Vagina (tissue), 2 donors: ENCODE measurements around the gene SGK1. TPM values are rescaled to one million over a fixed set of nuclear protein-coding genes. Genes with fewer than 3 reads are reported as not detected.

Experiments used
- DNase-seq, 2 donors: peaks; one replicate each; pipeline ENCODE4 v3.0.0-alpha.2; 2017; ENCODE audit errors: extremely low spot score in 2 of 2
- H3K27ac ChIP-seq: fragments of 200-600 bp; sonication (generic); one replicate; pipeline ENCODE4 v1.5.1; 2019
- H3K27me3 ChIP-seq: fragments of 200-600 bp; sonication (generic); one replicate; pipeline ENCODE4 v1.5.1; 2019
- H3K36me3 ChIP-seq, 2 donors: fragments of 200-600 bp; sonication (generic); one replicate each; pipeline ENCODE4 v1.5.1; 2017 to 2019
- H3K4me1 ChIP-seq: fragments of 200-600 bp; sonication (generic); one replicate; pipeline ENCODE4 v1.5.1; 2019
- H3K4me3 ChIP-seq, 2 donors: fragments of 200-600 bp; sonication (generic); 1 replicate in 1 of 2; 2 replicates in 1 of 2; pipeline ENCODE4 v1.5.1; 2016 to 2019
- H3K9me3 ChIP-seq: fragments of 200-600 bp; sonication (generic); one replicate; pipeline ENCODE4 v1.5.1; 2019
- POLR2A ChIP-seq, 2 donors: fragments of 450-650 bp; IDR thresholded peaks; one replicate each; pipeline ENCODE4 v1.6.1; 2017; ENCODE audit warnings: antibody characterized with exemption in 2 of 2, mild to moderate bottlenecking in 2 of 2, moderate library complexity in 2 of 2
- POLR2AphosphoS5 ChIP-seq, 2 donors: sonication (generic); formaldehyde crosslinking; IDR thresholded peaks; one replicate each; pipeline ENCODE4 v1.9.0; 2017; ENCODE audit warnings: antibody characterized with exemption in 2 of 2, mild to moderate bottlenecking in 2 of 2, low read depth in 1 of 2; ENCODE audit not compliant: insufficient read depth in 1 of 2
- intact Hi-C: fragments of 100-400 bp; cut with DNase I; formaldehyde crosslinking; loops from one replicate; pipeline ENCODE4 v1.15.1; 2023
- total RNA-seq: library from RNA; depleted of rRNA; stranded (reverse); fragments of >200 nt; gene quantifications from one replicate; pipeline ENCODE4 v1.2.3, GENCODE V29; 2016
- TF ChIP-seq, protein P1 (sequence below), 3 experiments: fragments of 450-650 bp in 2 of 3; fragments of 200-600 bp in 1 of 3; sonication (generic) in 1 of 3; IDR thresholded peaks; one replicate each; pipeline ENCODE4 v1.5.1; 2017 to 2019; ENCODE audit warnings: antibody characterized with exemption in 3 of 3, mild to moderate bottlenecking in 2 of 3, moderate library complexity in 2 of 3

SGK1 gene
- total RNA-seq, 1 donor from 2014 or later = 608 TPM

DNA sequence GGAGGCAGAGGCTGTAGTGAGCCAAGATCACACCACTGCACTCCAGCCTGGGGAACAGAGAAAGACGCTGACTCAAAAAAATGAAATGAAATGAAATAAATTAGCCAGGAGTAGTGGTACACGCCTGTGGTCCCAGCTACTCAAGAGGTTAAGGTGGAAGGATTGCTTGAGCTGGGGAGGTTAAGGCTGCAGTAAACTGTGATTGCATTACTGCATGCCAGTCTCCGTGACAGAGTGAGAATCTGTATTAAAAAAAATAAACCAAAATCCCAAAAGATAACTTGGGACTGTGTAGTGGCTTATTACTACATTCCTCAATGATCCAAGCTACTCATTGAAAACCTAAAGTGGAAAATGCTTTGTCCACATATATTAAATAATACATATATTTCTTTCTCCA lies 87.0 kb downstream of the SGK1 start:
- no peaks in the 10 kb centered on the region for H3K27me3 ChIP-seq
- intact Hi-C loops = no loop called here
- H3K27ac ChIP-seq = no peak overlapping the region
- no peak for DNase-seq
- H3K4me3 ChIP-seq = no peak overlapping the region
- no peaks in the 10 kb centered on the region for H3K9me3 ChIP-seq
- TF ChIP-seq POLR2A (IDR thresholded peaks at IDR 0.05) (no peak), POLR2AphosphoS5 (IDR thresholded peaks at IDR 0.05; ENCODE audit: insufficient read depth in 1 of 2, low read depth in 1 of 2) (no peak)
- TF ChIP-seq, protein P1, sequence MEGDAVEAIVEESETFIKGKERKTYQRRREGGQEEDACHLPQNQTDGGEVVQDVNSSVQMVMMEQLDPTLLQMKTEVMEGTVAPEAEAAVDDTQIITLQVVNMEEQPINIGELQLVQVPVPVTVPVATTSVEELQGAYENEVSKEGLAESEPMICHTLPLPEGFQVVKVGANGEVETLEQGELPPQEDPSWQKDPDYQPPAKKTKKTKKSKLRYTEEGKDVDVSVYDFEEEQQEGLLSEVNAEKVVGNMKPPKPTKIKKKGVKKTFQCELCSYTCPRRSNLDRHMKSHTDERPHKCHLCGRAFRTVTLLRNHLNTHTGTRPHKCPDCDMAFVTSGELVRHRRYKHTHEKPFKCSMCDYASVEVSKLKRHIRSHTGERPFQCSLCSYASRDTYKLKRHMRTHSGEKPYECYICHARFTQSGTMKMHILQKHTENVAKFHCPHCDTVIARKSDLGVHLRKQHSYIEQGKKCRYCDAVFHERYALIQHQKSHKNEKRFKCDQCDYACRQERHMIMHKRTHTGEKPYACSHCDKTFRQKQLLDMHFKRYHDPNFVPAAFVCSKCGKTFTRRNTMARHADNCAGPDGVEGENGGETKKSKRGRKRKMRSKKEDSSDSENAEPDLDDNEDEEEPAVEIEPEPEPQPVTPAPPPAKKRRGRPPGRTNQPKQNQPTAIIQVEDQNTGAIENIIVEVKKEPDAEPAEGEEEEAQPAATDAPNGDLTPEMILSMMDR (IDR thresholded peaks at IDR 0.05) = no peak
- no peaks in the 10 kb centered on the region for H3K4me1 ChIP-seq
- H3K36me3 ChIP-seq = no peaks in the 10 kb centered on the region

DNA sequence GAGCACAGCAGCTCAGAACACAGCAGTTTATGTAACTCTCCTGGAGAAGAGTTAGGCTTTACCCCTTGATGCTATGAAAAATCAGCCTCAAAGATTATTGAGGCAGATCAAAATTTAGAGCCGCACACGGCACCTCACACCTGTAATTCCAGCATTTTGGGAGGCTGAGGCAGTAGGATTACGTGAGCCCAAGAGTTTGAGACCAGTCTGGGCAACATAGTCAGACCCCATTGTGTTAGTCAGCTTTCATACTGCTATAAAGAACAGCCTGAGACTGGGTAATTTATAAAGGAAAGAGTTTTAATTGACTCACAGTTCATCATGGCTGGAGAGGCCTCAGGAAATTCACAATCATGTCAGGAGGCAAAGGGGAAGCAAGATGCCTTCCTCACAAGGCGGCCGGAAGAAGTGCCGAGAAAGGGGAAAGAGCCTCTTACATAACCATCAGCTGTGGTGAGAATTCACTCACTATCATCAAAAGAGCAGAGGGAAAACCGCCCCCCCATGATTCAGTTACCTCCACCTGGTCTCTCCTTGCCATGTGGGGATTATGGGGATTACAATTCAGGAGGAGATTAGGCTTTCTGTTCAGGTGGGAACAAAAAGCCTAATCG lies 87.7 kb downstream of the SGK1 start:
- Histone ChIP-seq H3K36me3 (no peaks in the 10 kb centered on the region), H3K9me3 (no peaks in the 10 kb centered on the region), H3K4me3 (no peak overlapping the region), H3K27ac (no peak overlapping the region), H3K27me3 (no peaks in the 10 kb centered on the region), H3K4me1 (no peaks in the 10 kb centered on the region)
- intact Hi-C loops = no loop called here
- DNase-seq = no peak
- TF ChIP-seq POLR2A (IDR thresholded peaks at IDR 0.05) (no peak), POLR2AphosphoS5 (IDR thresholded peaks at IDR 0.05; ENCODE audit: insufficient read depth in 1 of 2, low read depth in 1 of 2) (no peak)
- TF ChIP-seq, protein P1 (IDR thresholded peaks at IDR 0.05) = no peak

DNA sequence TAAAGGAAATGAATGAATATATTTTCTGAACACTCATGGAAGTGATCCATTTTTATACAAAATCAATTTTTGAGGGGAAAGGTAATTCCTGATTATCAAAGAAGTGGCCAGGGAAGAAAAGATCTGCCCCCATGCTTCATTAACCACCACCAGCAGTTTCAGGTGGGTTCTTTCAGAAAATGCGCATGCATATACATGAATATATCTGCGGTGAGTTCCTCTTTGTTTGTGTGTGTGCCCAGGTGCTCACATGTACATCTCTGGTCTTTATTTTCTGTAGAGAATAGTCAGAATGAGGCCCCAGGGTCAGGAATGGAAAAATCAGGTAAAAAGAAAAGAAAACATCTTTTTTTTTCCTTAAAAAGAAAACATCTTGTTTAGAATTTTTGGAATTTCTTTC lies 88.4 kb downstream of the SGK1 start:
- TF ChIP-seq POLR2A (IDR thresholded peaks at IDR 0.05) (no peak), POLR2AphosphoS5 (IDR thresholded peaks at IDR 0.05; ENCODE audit: insufficient read depth in 1 of 2, low read depth in 1 of 2) (no peak)
- TF ChIP-seq, protein P1 (IDR thresholded peaks at IDR 0.05) = no peak
- intact Hi-C loops = no loop called here
- Histone ChIP-seq H3K36me3 (no peaks in the 10 kb centered on the region), H3K4me1 (no peaks in the 10 kb centered on the region), H3K9me3 (no peaks in the 10 kb centered on the region), H3K27me3 (no peaks in the 10 kb centered on the region), H3K4me3 (no peak overlapping the region), H3K27ac (no peak overlapping the region)
- DNase-seq = no peak

DNA sequence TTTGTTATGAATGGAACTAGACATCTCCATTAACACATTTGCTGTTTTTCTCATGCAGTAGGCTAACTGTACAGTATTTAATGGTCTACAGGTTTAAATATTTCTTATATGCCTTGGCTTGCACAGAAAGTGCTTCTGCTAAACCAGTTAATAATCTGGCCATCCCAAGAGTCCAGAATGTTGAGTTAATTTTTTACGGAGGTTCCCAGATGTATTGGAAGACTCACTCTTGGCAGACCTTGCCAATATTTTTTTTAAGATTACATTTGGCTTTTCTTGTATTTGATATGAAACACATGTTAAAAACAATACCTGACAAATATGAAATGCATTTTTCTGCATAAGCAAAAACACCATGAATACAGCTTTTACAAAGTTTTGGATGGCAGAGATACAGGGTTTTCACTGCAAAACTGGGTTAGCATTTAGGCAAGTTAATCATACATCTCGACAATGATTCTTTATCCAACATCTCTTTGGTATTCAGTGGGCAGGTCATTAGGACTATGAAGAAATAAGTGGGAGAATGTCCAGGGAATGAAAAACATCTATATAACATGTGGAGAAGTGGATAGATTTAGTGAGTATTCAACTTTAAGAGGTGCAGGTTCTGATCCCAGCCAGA lies 94.0 kb downstream of the SGK1 start:
- DNase-seq = no peak
- Histone ChIP-seq H3K27me3 (no peaks in the 10 kb centered on the region), H3K4me3 (no peak overlapping the region), H3K27ac (no peak overlapping the region), H3K9me3 (no peaks in the 10 kb centered on the region), H3K36me3 (no peaks in the 10 kb centered on the region), H3K4me1 (peaks cover 11% of the 10 kb centered on the region)
- TF ChIP-seq, protein P1 (IDR thresholded peaks at IDR 0.05) = no peak
- intact Hi-C loops = no loop called here

DNA sequence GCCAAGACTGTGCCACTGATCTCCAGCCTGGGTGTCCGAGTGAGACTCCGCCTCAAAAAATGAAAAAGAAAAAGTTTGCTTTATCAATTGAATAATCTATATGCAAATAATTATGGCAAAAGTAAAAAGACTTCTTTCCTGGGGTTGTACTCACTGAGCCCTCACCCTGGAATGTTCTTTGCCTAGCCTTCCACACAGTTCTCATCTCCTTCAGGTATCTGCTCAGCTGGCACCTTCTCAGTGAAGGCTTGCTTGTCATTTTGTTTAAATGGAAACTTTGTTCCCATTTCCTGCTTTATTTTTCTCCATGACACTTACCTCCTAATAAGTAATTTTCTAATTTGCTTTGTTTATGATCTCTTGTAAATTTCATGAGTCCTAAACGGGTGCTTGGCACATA lies 96.7 kb downstream of the SGK1 start:
- Histone ChIP-seq H3K27me3 (no peaks in the 10 kb centered on the region), H3K4me3 (no peak overlapping the region), H3K27ac (no peak overlapping the region), H3K36me3 (no peaks in the 10 kb centered on the region), H3K9me3 (no peaks in the 10 kb centered on the region), H3K4me1 (peaks cover 20% of the 10 kb centered on the region)
- intact Hi-C loops = no loop called here
- no peak for DNase-seq
- no peak for TF ChIP-seq POLR2A (IDR thresholded peaks at IDR 0.05)
